GM12878 (cell line): ENCODE measurements around the gene GUCY1A2. TPM values are rescaled to one million over a fixed set of nuclear protein-coding genes. Genes with fewer than 3 reads are reported as not detected.

ENCODE experiments used
- ATAC-seq: fragments of 200-7000 bp; cut with Tn5 transposase; 3 replicates; pipeline ENCODE4 v1.9.1; 2020; ENCODE audit warnings: mild to moderate bottlenecking, moderate library complexity
- BruUV-seq: library from RNA; stranded (reverse); fragments of 400-500 nt; replicated peaks from 2 replicates; lab custom pipeline; 2021; lab: Mats Ljungman, UMichigan
- CTCF ChIA-PET: fragments of 300-600 bp; sonication (Branson Sonifier 250); formaldehyde crosslinking; extraction: SDS; loops from one replicate; lab custom pipeline; 2021; ENCODE audit warnings: inconsistent platforms; lab: Yijun Ruan, JAX
- POLR2A ChIA-PET: fragments of 350-600 bp; formaldehyde crosslinking; extraction: SDS; loops from one replicate; lab custom pipeline; 2021; ENCODE audit warnings: inconsistent platforms; lab: Charles Lee
- RAD21 ChIA-PET: fragments of 300-600 bp; sonication (Branson Sonifier 250); formaldehyde crosslinking; loops from one replicate; lab custom pipeline; 2023; ENCODE audit warnings: antibody characterized with exemption; ENCODE audit not compliant: unreplicated experiment; lab: Charles Lee
- SMC1A ChIA-PET: fragments of 300-600 bp; sonication (Branson Sonifier 250); formaldehyde crosslinking; loops from one replicate; lab custom pipeline; 2023; ENCODE audit not compliant: unreplicated experiment, uncharacterized antibody; lab: Charles Lee
- DNase-seq: peaks from one replicate; pipeline ENCODE4 v3.0.0-alpha.2; 2011; ENCODE audit warnings: low read depth, low spot score
- FAIRE-seq: peaks from 3 replicates; lab custom pipeline; 2011; peaks lifted over from hg19 to GRCh38; lab: Jason Lieb, UNC
- H2AFZ ChIP-seq: 2 replicates; pipeline ENCODE4 v1.6.0; 2011; ENCODE audit warnings: low read depth, low read length, control low read depth; ENCODE audit not compliant: control insufficient read depth
- H3K27ac ChIP-seq: 2 replicates; pipeline ENCODE4 v1.5.1; 2011; ENCODE audit warnings: control low read depth; ENCODE audit not compliant: control insufficient read depth, insufficient read depth
- H3K27me3 ChIP-seq, 2 experiments: replicated peaks in 1 of 2; 2 replicates each; pipeline versions ENCODE4 v1.6.0 to v1.6.1; 2011; ENCODE audit warnings: low read length in 1 of 2; ENCODE audit not compliant: control insufficient read depth in 2 of 2, insufficient read depth in 2 of 2
- H3K36me3 ChIP-seq, 2 experiments: 2 replicates each; pipeline ENCODE4 v1.5.1; 2011; ENCODE audit warnings: low read length in 1 of 2; ENCODE audit not compliant: control insufficient read depth in 2 of 2, insufficient read depth in 2 of 2
- H3K4me1 ChIP-seq: 2 replicates; pipeline ENCODE4 v1.6.1; 2011; ENCODE audit warnings: mild to moderate bottlenecking, low read length, moderate library complexity, mixed read lengths; ENCODE audit not compliant: control insufficient read depth, insufficient read depth
- H3K4me2 ChIP-seq: 2 replicates; pipeline ENCODE4 v1.6.0; 2011; ENCODE audit warnings: control low read depth; ENCODE audit not compliant: control insufficient read depth, insufficient read depth
- H3K4me3 ChIP-seq: fragments of 200-600 bp; sonication (generic); 2 replicates; pipeline ENCODE4 v1.5.1; 2016
- H3K79me2 ChIP-seq: 2 replicates; pipeline ENCODE4 v1.6.0; 2011; ENCODE audit warnings: low read length; ENCODE audit not compliant: control insufficient read depth, insufficient read depth
- H3K9ac ChIP-seq: 2 replicates; pipeline ENCODE4 v1.8.0; 2011; ENCODE audit warnings: low read length, control low read depth, mixed read lengths; ENCODE audit not compliant: control insufficient read depth, insufficient read depth
- H3K9me3 ChIP-seq: replicated peaks from 3 replicates; pipeline ENCODE4 v1.5.1; 2011; ENCODE audit warnings: mild to moderate bottlenecking, low read length; ENCODE audit not compliant: control insufficient read depth, insufficient read depth
- H4K20me1 ChIP-seq: 2 replicates; pipeline ENCODE4 v1.6.0; 2011; ENCODE audit not compliant: control insufficient read depth, insufficient read depth
- ASH2L ChIP-seq: fragments of 300-600, 200-600 bp; sonication (generic); IDR thresholded peaks from 2 replicates; pipeline ENCODE4 v1.6.1; 2017; ENCODE audit warnings: low read depth, mild to moderate bottlenecking, borderline replicate concordance
- FOS ChIP-seq: IDR thresholded peaks from 3 replicates; pipeline ENCODE4 v1.6.1; 2011; ENCODE audit warnings: borderline replicate concordance; ENCODE audit not compliant: insufficient read length; ENCODE audit errors: extremely low read depth
- POLR2AphosphoS5 ChIP-seq: IDR thresholded peaks from 2 replicates; pipeline ENCODE4 v1.6.1; 2011; ENCODE audit warnings: mild to moderate bottlenecking, low read length, inconsistent platforms
- PRDM15 ChIP-seq: fragments of 450-650 bp; formaldehyde crosslinking; IDR thresholded peaks from 2 replicates; pipeline ENCODE4 v1.4.0; 2020; ENCODE audit warnings: mild to moderate bottlenecking, moderate library complexity
- RFX5 ChIP-seq: IDR thresholded peaks from 2 replicates; pipeline ENCODE4 v1.6.1; 2011; ENCODE audit warnings: low read depth, low read length, improper control_type of control experiment
- WGBS: methylation state at CpG from one replicate; pipeline ENCODE4 v1.1.6; 2016; ENCODE audit warnings: low lambda C conversion rate; ENCODE audit not compliant: insufficient replicate concordance, insufficient coverage; ENCODE audit errors: missing lambda C conversion rate; 5-methylcytosine and 5-hydroxymethylcytosine counted together
- in situ Hi-C: fragments of 300-500 bp; cut with MboI; formaldehyde crosslinking; loops from 9 replicates; pipeline ENCODE4 v1.14.3; 2018; ENCODE audit warnings: mixed read lengths
- intact Hi-C: fragments of 100-400 bp; cut with micrococcal nuclease; formaldehyde crosslinking; loops from one replicate; pipeline ENCODE4 v1.14.2; 2022; ENCODE audit not compliant: unreplicated experiment
- polyA plus RNA-seq, 11 experiments: library from polyadenylated mRNA; depleted of rRNA in 4 of 11; unstranded in 6 of 11; stranded (reverse) in 5 of 11; fragments of >200 nt; fragmentation: Nextera tagmentation in 4 of 11; fragmentation: Illumina TruSeq in 1 of 11; extraction: Ambion mirVana in 4 of 11; extraction: Trizol in 1 of 11; gene quantifications; 1 replicate in 1 of 11; 2 replicates in 10 of 11; pipeline versions ENCODE4 v1.2.1 to v1.2.3, GENCODE V29; 2011 to 2016; ENCODE audit warnings: inconsistent platforms in 2 of 11, missing spikeins in 2 of 11, low read depth in 1 of 11
- total RNA-seq, 4 experiments: library from RNA; depleted of rRNA in 3 of 4; stranded (reverse); fragments of >200 nt in 3 of 4; fragmentation: Illumina TruSeq in 1 of 4; extraction: Trizol in 1 of 4; gene quantifications; 2 replicates each; pipeline versions ENCODE4 v1.2.1 to v1.2.3, GENCODE V29; 2013 to 2021

Gene GUCY1A2
- total and polyA plus RNA-seq, 10 of the 15 experiments (the other 5 are each of a cell fraction or from before 2014, with no cell fraction given) = under 0.01 to 0.03 (median under 0.01) TPM; not detected in 4

GRCh38 chr11:106733635-106734034 lies 284.6 kb downstream of the GUCY1A2 start:
- 11% methylated on average over 4 of the region's 4 CpGs for WGBS
- ChIA-PET CTCF (no interaction called here), RAD21 (no interaction called here), POLR2A (no interaction called here), SMC1A (no interaction called here)
- Histone ChIP-seq H3K36me3 (no peaks in the 10 kb centered on the region), H3K9ac (no peak overlapping the region), H3K79me2 (no peaks in the 10 kb centered on the region), H4K20me1 (no peaks in the 10 kb centered on the region), H3K27ac (no peak overlapping the region), H3K4me2 (no peak overlapping the region), H3K4me1 (no peaks in the 10 kb centered on the region), H2AFZ (no peak overlapping the region), H3K27me3 (no peaks in the 10 kb centered on the region), H3K9me3 (no peaks in the 10 kb centered on the region), H3K4me3 (no peak overlapping the region)
- no TSS peak for BruUV-seq
- DNase-seq (no peak), FAIRE-seq (no peak), ATAC-seq (no peak)
- intact Hi-C loops = no loop called here
- TF ChIP-seq RFX5 (no peak), POLR2AphosphoS5 (no peak), FOS (no peak), PRDM15 (CRISPR knock-in tag) (no peak), ASH2L (no peak)
- in situ Hi-C loops = no loop called here
